HG03342 (cell line): ENCODE results near the gene TK1.
A peak's percentile ranks its signal among the peaks of the same experiment; 100 is the strongest.

Experiments used
- ATAC-seq: cut with Tn5 transposase; IDR thresholded peaks from one replicate; pipeline ENCODE4 v1.9.1; 2021; ENCODE audit warnings: mild to moderate bottlenecking, moderate library complexity; ENCODE audit not compliant: unreplicated experiment

TK1 gene

GRCh38 chr17:78135858-78136500, 50.9 kb downstream of the TK1 start:
- no peak for ATAC-seq

GRCh38 chr17:78134899-78135385, 51.9 kb downstream of the TK1 start:
- ATAC-seq = no peak

GRCh38 chr17:78133971-78134898, 52.6 kb downstream of the TK1 start:
- ATAC-seq = no peak

GRCh38 chr17:78133179-78133951, 53.5 kb downstream of the TK1 start:
- no peak for ATAC-seq

GRCh38 chr17:78132767-78133178, 54.1 kb downstream of the TK1 start:
- no peak for ATAC-seq

- ATAC-seq = no peak
Observed at GRCh38 chr17:78132084-78132676, 54.7 kb downstream of the TK1 start.

GRCh38 chr17:78131172-78132083, 55.4 kb downstream of the TK1 start:
- no peak for ATAC-seq

GRCh38 chr17:78130437-78131101, 56.3 kb downstream of the TK1 start, which contains the start of gene TMC8:
TSS of gene TMC8 (plus strand) at chr17:78130771. CDS start at chr17:78131589, 818 bp downstream.
- ATAC-seq = no peak

GRCh38 chr17:78130090-78130436, 56.8 kb downstream of the TK1 start:
- no peak for ATAC-seq

GRCh38 chr17:78129351-78130089, 57.3 kb downstream of the TK1 start:
- no peak for ATAC-seq

- peak; percentile 21 for ATAC-seq
Observed at GRCh38 chr17:78128551-78129350, 58.1 kb downstream of the TK1 start, which contains the start of gene TMC6. TSS of gene TMC6 (minus strand) at chr17:78128755. CDS start at chr17:78126832, 1,923 bp downstream.

- no peak for ATAC-seq
Observed at GRCh38 chr17:78127888-78128550, 58.8 kb downstream of the TK1 start.

GRCh38 chr17:78127239-78127887, 59.5 kb downstream of the TK1 start:
- no peak for ATAC-seq

GRCh38 chr17:78126895-78127238, 60.0 kb downstream of the TK1 start:
- no peak for ATAC-seq

- ATAC-seq = no peak
Observed at GRCh38 chr17:78125976-78126894, 60.6 kb downstream of the TK1 start.
